GM12872 (cell line): ENCODE results near the gene TMBIM1.

Experiments used
- TF ChIP-seq, protein P1 (sequence below): IDR thresholded peaks from 3 replicates; pipeline ENCODE4 v1.5.1; 2011; ENCODE audit warnings: low read depth, mild to moderate bottlenecking, low read length, moderate library complexity; ENCODE audit not compliant: insufficient read depth

TMBIM1 gene

DNA sequence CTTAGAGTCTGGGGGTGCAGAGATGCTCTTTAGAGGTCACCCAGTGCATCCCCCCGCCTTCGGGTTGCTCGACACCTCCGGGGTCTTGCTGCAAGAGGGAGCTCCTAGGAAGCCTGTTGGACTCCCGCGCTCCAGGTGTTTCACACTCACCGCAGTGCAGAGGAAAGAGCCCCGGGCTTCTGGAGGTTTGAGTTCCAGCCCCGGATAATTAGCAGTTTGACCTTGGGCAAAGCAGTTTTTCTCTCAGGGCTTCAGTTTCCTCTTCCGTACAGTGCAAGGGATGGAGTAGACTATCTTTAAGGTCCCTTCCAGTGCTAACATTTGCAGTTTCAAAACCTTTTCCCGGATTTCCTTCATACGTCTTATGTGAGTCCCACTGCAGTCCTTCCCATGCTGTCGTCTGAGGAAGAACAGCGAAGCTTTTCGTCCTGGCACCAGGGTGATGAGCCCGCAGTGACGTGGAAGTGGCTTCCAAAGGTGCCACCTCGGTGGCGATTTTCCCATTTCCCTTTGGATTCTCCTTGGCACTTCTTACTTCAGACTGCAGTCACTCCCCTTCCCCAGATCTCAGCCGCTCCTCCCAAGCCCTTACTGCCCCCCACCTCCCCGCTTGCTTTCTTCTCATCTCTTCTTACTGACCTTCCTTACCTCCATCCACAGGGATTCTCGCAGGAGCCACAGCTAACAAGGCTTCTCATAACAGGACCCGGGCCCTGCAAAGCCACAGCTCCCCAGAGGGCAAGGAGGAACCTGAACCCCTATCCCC, 21.4 kb downstream of the TMBIM1 start:
- TF ChIP-seq, protein P1, sequence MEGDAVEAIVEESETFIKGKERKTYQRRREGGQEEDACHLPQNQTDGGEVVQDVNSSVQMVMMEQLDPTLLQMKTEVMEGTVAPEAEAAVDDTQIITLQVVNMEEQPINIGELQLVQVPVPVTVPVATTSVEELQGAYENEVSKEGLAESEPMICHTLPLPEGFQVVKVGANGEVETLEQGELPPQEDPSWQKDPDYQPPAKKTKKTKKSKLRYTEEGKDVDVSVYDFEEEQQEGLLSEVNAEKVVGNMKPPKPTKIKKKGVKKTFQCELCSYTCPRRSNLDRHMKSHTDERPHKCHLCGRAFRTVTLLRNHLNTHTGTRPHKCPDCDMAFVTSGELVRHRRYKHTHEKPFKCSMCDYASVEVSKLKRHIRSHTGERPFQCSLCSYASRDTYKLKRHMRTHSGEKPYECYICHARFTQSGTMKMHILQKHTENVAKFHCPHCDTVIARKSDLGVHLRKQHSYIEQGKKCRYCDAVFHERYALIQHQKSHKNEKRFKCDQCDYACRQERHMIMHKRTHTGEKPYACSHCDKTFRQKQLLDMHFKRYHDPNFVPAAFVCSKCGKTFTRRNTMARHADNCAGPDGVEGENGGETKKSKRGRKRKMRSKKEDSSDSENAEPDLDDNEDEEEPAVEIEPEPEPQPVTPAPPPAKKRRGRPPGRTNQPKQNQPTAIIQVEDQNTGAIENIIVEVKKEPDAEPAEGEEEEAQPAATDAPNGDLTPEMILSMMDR, result no peak

DNA sequence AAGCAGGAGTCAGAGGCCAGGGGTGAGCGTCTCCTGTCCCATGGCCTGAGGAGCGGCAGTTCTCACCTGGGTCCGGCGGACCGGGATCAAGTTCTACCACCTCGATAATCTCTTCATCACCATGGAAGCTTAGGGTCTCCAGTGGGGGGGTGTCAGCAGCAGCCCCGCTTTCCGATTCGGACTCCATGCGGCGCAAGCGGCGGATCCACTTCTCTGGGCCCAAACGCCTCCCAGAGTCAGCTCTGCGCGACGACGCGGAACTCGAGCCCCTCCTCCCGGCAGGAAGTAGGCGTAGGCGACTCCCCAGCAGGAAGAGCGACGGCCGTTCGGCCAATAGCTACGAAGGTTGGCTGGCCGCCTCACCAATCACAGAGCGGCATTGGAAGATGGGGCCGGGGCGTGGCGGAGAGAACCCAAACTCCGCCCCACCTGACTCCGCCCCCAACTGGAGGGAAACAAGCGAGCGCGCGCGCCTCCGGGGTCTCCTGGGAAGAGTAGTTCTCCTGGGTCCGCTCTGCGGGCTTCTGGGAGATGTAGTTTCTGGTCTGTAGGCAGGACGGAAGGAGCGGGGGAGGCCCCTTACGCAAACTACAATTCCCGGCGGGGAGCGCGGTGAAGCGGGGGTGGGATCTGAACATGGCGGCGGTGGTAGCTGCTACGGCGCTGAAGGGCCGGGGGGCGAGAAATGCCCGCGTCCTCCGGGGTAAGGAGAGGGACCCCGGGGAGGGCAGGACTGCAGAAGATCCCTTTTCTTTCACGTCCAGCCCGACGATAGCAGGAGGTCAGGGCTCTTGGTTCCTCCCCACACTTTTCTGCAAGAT, 22.2 kb downstream of the TMBIM1 start, which contains the start of the genes AAMP and PNKD:
Gene AAMP, minus strand, starts transcription at position 238 of the 821 bp plus-strand sequence. Its CDS starts 51 bp downstream, at position 187.
Gene PNKD, plus strand, starts transcription at position 620 of the 821 bp plus-strand sequence. Its CDS starts 17 bp downstream, at position 637.
- TF ChIP-seq, protein P1, result no peak

DNA sequence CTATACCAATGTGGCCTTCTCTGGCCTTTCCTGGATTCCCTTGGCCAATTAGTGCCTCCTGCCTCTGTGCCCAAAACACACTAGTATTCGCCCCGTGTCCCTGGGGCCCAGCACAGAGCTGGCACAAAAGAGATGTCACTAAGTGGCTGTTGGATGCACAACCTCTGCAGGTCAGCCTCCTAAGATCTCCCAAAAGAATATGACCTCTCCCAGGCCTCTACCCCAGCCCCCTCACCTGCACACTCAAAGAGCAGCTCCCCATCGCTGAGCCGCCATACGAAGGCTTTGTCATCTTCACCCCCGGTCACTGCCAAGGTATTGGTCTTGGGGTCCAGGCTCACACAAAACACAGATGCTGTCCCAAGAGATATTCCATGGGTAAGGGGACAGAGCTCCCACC, 25.0 kb downstream of the TMBIM1 start:
- TF ChIP-seq, protein P1, result no peak

DNA sequence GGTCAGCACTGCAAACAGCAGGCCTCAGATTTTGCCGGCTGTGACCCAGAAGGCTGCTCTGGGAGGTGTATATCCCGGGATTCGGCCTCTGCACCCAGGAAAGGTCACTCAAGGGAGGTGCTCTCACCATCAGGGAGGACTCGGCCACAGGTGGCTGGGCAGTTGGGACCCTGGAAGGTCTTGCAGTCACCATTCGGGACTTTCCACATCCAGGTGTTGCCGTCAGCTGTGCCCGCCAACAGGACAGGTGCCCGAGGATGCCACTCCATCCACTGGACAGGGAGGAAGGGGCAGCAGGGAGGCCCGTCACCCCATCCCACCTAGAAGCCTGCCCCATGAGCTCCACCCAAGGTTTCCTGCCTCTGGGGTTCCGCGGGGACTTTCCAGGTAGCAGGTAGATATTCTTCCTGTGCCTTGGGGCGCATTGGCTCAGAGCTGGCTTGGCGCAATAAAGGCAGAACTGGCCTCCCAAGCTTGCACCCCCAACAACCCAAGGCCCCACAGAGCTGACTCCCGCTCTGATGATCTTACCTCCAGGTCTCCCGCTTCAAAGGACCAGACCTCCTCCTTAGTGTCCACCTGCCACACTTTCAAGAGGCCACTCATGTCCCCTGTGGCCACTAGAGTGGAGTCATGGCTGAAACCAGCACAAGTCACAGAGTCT, 25.9 kb downstream of the TMBIM1 start:
- TF ChIP-seq, protein P1, result no peak

DNA sequence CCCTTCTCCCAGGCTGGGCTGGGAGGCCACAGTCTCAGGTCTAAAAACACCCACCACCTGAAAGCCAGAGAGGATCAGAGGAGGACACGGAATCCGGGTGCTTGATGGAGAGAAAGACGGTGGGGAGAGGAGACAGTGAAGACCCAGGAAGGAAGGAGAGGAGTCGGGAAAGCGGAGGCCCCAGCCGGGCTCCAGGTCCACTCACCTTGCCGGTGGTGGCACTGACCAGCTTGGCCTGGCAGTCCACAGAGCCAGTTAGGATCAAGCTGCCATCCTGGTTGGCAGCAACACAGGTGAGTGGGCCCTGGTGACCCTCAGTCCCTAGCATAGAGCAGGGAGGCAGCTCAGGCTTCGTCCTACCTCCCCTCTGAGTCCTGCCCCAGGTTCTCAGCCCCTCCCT, 26.7 kb downstream of the TMBIM1 start:
- TF ChIP-seq, protein P1, result no peak

DNA sequence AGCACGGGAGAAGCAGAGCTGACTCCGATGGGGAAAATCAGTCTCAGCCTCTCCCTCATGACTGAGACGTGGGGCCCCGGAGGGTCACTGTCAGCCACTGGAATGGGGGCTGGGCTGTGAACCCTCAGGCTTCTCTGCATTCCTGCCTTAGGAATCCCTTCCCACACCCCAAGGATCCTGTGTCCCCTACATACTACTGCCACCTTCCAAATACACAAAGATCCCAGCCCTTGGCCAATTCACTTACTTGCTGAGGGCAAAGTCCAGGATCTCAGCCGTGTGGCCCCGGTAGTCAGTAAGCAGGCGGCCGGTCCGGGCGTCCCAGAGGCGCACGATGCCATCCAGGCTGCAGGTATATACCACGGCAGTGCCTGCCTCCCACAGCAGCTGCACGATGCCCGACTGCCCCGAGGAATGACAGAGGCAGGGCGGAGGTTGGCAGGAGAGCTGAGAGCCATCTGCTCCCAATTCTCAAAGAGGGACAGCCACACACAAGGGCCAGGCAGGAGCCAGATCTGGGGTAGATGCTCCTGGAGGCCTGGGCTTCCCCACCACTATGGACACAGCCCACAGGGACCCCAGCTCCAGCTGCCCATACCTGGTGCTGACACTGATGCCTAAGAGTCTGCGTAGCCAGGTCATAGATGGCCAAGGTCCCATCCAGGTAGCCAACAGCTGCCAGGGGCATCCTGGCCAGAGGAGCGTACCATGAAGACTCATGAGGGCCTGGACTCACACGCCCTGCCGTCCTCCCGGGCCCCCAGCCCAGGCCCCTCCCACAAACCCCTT, 27.3 kb downstream of the TMBIM1 start:
- TF ChIP-seq, protein P1, result no peak
